Ovary (tissue), 3 donors: ENCODE measurements around the gene NUP85.

ENCODE experiments used
- POLR2A ChIP-seq: fragments of 450-650 bp; IDR thresholded peaks from one replicate; pipeline ENCODE4 v1.6.1; 2017; ENCODE audit warnings: antibody characterized with exemption, mild to moderate bottlenecking, moderate library complexity
- TF ChIP-seq, protein P1 (sequence below), 3 donors: fragments of 450-650 bp in 2 of 3; fragments of 200-600 bp in 1 of 3; IDR thresholded peaks; one replicate each; pipeline versions ENCODE4 v1.5.1 to v1.8.0; 2016 to 2022; ENCODE audit warnings: antibody characterized with exemption in 3 of 3, mild to moderate bottlenecking in 1 of 3
- donor health status: DM: no; HTN: no; CAD: no.

DNA sequence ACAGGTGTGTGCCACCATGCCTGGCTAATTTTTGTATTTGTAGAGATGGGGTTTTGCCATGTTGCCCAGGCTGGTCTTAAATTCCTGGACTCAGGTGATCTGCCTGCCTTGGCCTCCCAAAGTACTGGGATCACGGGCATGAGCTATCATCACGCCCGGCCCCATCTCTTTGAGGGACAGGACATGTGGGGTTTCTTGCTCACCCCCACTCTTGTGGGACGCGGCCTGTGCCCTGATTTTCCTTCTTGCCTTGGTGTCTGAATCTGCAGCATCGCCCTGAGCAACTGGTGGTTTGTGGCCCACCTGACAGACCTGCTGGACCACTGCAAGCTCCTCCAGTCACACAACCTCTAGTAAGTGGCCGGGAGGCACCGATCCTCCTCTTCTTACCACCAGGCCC is 25.6 kb downstream of the NUP85 start:
- no peak for TF ChIP-seq POLR2A
- TF ChIP-seq, protein P1, sequence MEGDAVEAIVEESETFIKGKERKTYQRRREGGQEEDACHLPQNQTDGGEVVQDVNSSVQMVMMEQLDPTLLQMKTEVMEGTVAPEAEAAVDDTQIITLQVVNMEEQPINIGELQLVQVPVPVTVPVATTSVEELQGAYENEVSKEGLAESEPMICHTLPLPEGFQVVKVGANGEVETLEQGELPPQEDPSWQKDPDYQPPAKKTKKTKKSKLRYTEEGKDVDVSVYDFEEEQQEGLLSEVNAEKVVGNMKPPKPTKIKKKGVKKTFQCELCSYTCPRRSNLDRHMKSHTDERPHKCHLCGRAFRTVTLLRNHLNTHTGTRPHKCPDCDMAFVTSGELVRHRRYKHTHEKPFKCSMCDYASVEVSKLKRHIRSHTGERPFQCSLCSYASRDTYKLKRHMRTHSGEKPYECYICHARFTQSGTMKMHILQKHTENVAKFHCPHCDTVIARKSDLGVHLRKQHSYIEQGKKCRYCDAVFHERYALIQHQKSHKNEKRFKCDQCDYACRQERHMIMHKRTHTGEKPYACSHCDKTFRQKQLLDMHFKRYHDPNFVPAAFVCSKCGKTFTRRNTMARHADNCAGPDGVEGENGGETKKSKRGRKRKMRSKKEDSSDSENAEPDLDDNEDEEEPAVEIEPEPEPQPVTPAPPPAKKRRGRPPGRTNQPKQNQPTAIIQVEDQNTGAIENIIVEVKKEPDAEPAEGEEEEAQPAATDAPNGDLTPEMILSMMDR (IDR thresholded peaks at IDR 0.05), result no peak
